Heart left ventricle (tissue), 16 donors: Measurements from ENCODE around the gene SORBS1. TPM values are rescaled to one million over a fixed set of nuclear protein-coding genes. Genes with fewer than 3 reads are reported as not detected.

Experiments
- ATAC-seq, 4 donors: fragments of 200-7000 bp; cut with Tn5 transposase; one replicate each; pipeline ENCODE4 v1.9.1; 2020 to 2022; ENCODE audit warnings: moderate library complexity in 4 of 4, mild to moderate bottlenecking in 3 of 4, moderate number of reproducible peaks in 1 of 4
- DNase-seq, 5 donors: peaks; one replicate each; pipeline ENCODE4 v3.0.0-alpha.2; 2020
- H3K27ac ChIP-seq, 12 donors: fragments of 200-600 bp; sonication (generic) in 4 of 12; one replicate each; pipeline versions ENCODE4 v1.5.0 to v1.8.0; 2016 to 2022; ENCODE audit warnings: mild to moderate bottlenecking in 2 of 12
- H3K27me3 ChIP-seq, 9 donors: fragments of 200-600 bp; sonication (generic) in 2 of 9; one replicate each; pipeline versions ENCODE4 v1.5.1 to v1.8.0; 2016 to 2022; ENCODE audit warnings: mild to moderate bottlenecking in 3 of 9
- H3K36me3 ChIP-seq, 9 donors: fragments of 200-600 bp; sonication (generic) in 2 of 9; one replicate each; pipeline versions ENCODE4 v1.5.0 to v1.8.0; 2018 to 2022; ENCODE audit warnings: mild to moderate bottlenecking in 2 of 9
- H3K4me1 ChIP-seq, 12 donors: fragments of 200-600 bp; sonication (generic) in 4 of 12; one replicate each; pipeline versions ENCODE4 v1.5.0 to v1.8.0; 2016 to 2022; ENCODE audit warnings: mild to moderate bottlenecking in 3 of 12
- H3K4me3 ChIP-seq, 12 donors: fragments of 200-600 bp; sonication (generic) in 4 of 12; one replicate each; pipeline versions ENCODE4 v1.5.0 to v1.8.0; 2017 to 2022; ENCODE audit warnings: mild to moderate bottlenecking in 9 of 12, moderate library complexity in 4 of 12
- H3K9me3 ChIP-seq, 12 donors: fragments of 200-600 bp; sonication (generic) in 4 of 12; one replicate each; pipeline versions ENCODE4 v1.5.0 to v1.8.0; 2016 to 2022; ENCODE audit warnings: mild to moderate bottlenecking in 1 of 12
- CTCF ChIP-seq, 12 donors: fragments of 200-600 bp; sonication (generic) in 4 of 12; IDR thresholded peaks; one replicate each; pipeline versions ENCODE4 v1.5.0 to v1.8.0; 2018 to 2022; ENCODE audit warnings: antibody characterized with exemption in 12 of 12, mild to moderate bottlenecking in 5 of 12
- POLR2A ChIP-seq, 2 donors: fragments of 450-650 bp; IDR thresholded peaks; one replicate each; pipeline ENCODE4 v1.6.1; 2017; ENCODE audit warnings: antibody characterized with exemption in 2 of 2, mild to moderate bottlenecking in 2 of 2, moderate library complexity in 2 of 2
- WGBS, 4 donors: extraction: QIAGEN DNeasy Blood & Tissue Kit in 2 of 4; methylation state at CpG; one replicate each; pipeline versions ENCODE4 v1.1.5 to v1.1.7; 2013 to 2018; 5-methylcytosine and 5-hydroxymethylcytosine counted together
- intact Hi-C, 10 donors: fragments of 100-400 bp; cut with DNase I; formaldehyde crosslinking; loops; one replicate each; pipeline versions ENCODE4 v1.11.1 to v1.14.2; 2022
- polyA plus RNA-seq, 2 donors: library from polyadenylated mRNA; stranded (reverse); fragments of 200-250 nt; gene quantifications; one replicate each; pipeline ENCODE4 v1.2.3, GENCODE V29; 2013
- total RNA-seq, 9 donors: library from RNA; depleted of rRNA in 2 of 9; stranded (reverse); fragments of >200 nt in 2 of 9; fragmentation: NEBNext Ultra II Directional in 3 of 9; extraction: Animal tissue kit (Norgen Biotek cat#: 25700) in 3 of 9; gene quantifications; one replicate each; pipeline versions ENCODE4 v1.1.0 to v1.2.4, GENCODE V29; 2016 to 2023
- donor health status: ischemic (EF 13 %, LVEDD 7.1; RV severe dilation, severe dysfunction).
- donor health status: healthy with polysubstance abuse.
- donor health status: DM: no; HTN: yes; CAD: no.
- donor health status: DM: no; HTN: no; CAD: no.
- donor health status: ischemic (EF 25% LVEDD 6.9; RV normal size, moderate dysfunction).
- donor health status: ischemic (EF 25% LVEDD 5.7; RV mildly dilated, moderate dysfunction).
- donor health status: healthy.
- donor health status: DM: yes; HTN: yes; CAD: no.
- donor health status: ischemic (EF 35%, LVEDD 5.7; RV mildly dilated, moderate dysfunction).
- donor health status: nonischemic (EF 11% LVEDD 7.7; RV severe dilation, severe dysfunction).
- donor health status: DM: yes; HTN: yes; CAD: no.
- donor health status: PGD.
- donor health status: ischemic (EF 29% LVEDD 5.4; RV normal size, mild dysfunction).
- donor health status: nonischemic (EF 23%, LVEDD 6.1; RV moderate dilation, normal function).

Gene SORBS1
- total and polyA plus RNA-seq, 11 donors = 355 to 1,440 (median 886) TPM

DNA sequence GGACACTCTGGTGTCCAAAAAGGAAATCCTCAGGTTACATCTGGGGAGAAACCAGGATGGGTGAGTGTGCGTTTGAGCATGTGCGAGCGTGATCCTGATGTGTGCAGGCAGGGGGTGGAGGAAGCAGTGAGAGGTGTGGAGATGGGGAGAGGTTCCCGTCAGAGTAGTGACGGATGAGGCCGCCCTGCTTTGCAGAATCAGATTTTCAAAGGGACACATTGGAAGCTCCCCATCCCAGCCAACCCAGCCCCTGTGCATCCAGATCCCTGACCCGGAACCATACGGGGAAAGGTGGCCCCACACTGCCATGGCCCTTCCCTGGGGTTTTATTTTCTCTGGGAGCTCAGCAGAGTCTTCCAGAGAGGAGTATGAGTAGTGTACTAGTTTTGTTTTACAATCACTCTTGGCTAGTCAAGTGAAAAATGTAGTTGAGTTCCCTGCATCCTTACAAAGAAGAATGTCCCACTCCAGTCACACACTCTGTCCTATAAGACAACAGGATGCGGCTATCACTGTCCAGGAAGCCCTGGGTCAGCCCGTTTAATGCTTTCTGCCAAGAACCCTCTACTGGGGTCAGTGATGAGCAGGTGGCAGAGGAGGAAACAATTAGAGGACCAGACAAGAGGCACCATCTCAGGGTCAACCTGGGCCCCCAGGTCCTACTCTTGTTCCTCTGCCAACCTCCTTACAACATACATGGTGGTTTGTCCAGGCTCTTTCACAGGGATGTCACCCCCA lies 223.6 kb downstream of the SORBS1 start:
- Histone ChIP-seq H3K27ac (peak overlapping the region in 9 of 12 donors; percentile 9 to 94 (median 89)), H3K9me3 (no peaks in the 10 kb centered on the region), H3K4me3 (no peak overlapping the region), H3K27me3 (no peaks in the 10 kb centered on the region), H3K36me3 (peaks cover 0 to 93% (median 54%) of the 10 kb centered on the region in 9 donors), H3K4me1 (peaks cover 8 to 71% (median 37%) of the 10 kb centered on the region in 12 donors)
- no peak for ATAC-seq
- intact Hi-C loops = loop anchor here in 3 of 10 donors (5.0 to 10.0 kb wide), 3 partner anchors 45 to 73 kb away; partner anchors contain the start of gene PDLIM1 (in 1 of the 3)
- 70 to 80% (median 75%) methylated on average over 6 to 10 of the region's 10 CpGs for WGBS, 4 donors
- no peak for DNase-seq
- TF ChIP-seq CTCF (IDR thresholded peaks at IDR 0.05) (no peak), POLR2A (IDR thresholded peaks at IDR 0.05) (no peak)

- peak overlapping the region in 11 of 12 donors; percentile 80 to 96 (median 91) for H3K27ac ChIP-seq
- DNase-seq = no peak
- no peak for ATAC-seq
- peaks cover 0 to 94% (median 54%) of the 10 kb centered on the region in 9 donors for H3K36me3 ChIP-seq
- no peak overlapping the region for H3K4me3 ChIP-seq
- no peaks in the 10 kb centered on the region for H3K27me3 ChIP-seq
- H3K9me3 ChIP-seq = no peaks in the 10 kb centered on the region
- 89 to 95% (median 95%) methylated on average over 9 of the region's 9 CpGs for WGBS, 4 donors
- TF ChIP-seq CTCF (IDR thresholded peaks at IDR 0.05) (no peak), POLR2A (IDR thresholded peaks at IDR 0.05) (no peak)
- peaks cover 8 to 72% (median 35%) of the 10 kb centered on the region in 12 donors for H3K4me1 ChIP-seq
- intact Hi-C loops = loop anchor here in 3 of 10 donors (5.0 to 10.0 kb wide), 3 partner anchors 44 to 72 kb away; partner anchors contain the start of gene PDLIM1 (in 1 of the 3)
Measured at GRCh38 chr10:95336702-95337101, 224.5 kb downstream of the SORBS1 start.

- no peaks in the 10 kb centered on the region for H3K9me3 ChIP-seq
- intact Hi-C loops = loop anchor here in 3 of 10 donors (5.0 to 10.0 kb wide), 3 partner anchors 44 to 71 kb away; partner anchors contain the start of gene PDLIM1 (in 1 of the 3)
- H3K36me3 ChIP-seq = peaks cover 0 to 94% (median 48%) of the 10 kb centered on the region in 9 donors
- peaks cover 8 to 72% (median 36%) of the 10 kb centered on the region in 12 donors for H3K4me1 ChIP-seq
- peak overlapping the region; percentile 80 to 96 (median 92) for H3K27ac ChIP-seq
- TF ChIP-seq POLR2A (IDR thresholded peaks at IDR 0.05) (no peak), CTCF (IDR thresholded peaks at IDR 0.05) (no peak)
- DNase-seq (no peak), ATAC-seq (peak; percentile 36 to 67 (median 52))
- WGBS, 4 donors = 82 to 90% (median 85%) methylated on average over 19 of the region's 19 CpGs
- H3K4me3 ChIP-seq = no peak overlapping the region
- H3K27me3 ChIP-seq = no peaks in the 10 kb centered on the region
Measured at GRCh38 chr10:95335933-95336699, 225.1 kb downstream of the SORBS1 start.

DNA sequence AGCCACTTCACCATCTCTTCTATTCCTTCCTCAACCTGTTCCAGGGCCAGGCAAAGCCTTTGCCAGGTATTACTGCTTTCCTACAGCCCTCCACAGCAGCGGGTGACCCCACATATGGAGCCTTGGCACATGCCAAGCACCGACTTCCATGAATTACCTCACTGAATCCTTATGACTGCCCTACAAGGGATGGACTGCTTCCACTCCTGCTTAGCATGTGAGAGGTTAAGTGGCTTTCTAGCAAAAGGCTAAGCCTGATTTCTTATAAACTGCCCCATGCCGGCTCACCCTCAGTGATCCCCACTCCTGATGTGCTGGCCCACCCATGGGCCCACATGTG lies 226.4 kb downstream of the SORBS1 start:
- Histone ChIP-seq H3K4me1 (peaks cover 8 to 81% (median 38%) of the 10 kb centered on the region in 12 donors), H3K36me3 (peaks cover 0 to 94% (median 46%) of the 10 kb centered on the region in 9 donors), H3K4me3 (peak overlapping the region in 1 of 12 donors; percentile 3), H3K27me3 (no peaks in the 10 kb centered on the region), H3K9me3 (no peaks in the 10 kb centered on the region), H3K27ac (peak overlapping the region; percentile 80 to 96 (median 92))
- no peak for TF ChIP-seq CTCF (IDR thresholded peaks at IDR 0.05)
- TF ChIP-seq POLR2A (IDR thresholded peaks at IDR 0.05) = no peak
- ATAC-seq = peak in 1 of 4 donors; percentile 14
- intact Hi-C loops = loop anchor here in 6 of 10 donors (5.0 to 10.0 kb wide), 4 partner anchors 42 to 70 kb away; partner anchors contain the start of gene PDLIM1 (in 4 of the 6)
- DNase-seq = no peak
- whole genome bisulfite sequencing, 4 donors = 26 to 65% (median 53%) methylated on average over 3 of the region's 3 CpGs
